Smooth muscle cell (in vitro differentiated cells): ENCODE data around the gene STYK1. TPM values are rescaled to one million over a fixed set of nuclear protein-coding genes. Genes with fewer than 3 reads are reported as not detected.

Source experiments
- DNase-seq: peaks from one replicate; lab custom pipeline; 2025; ENCODE audit not compliant: unreplicated experiment; lab: John Stamatoyannopoulos, UW
- H2AFZ ChIP-seq: fragments of 200-600 bp; sonication (generic); 2 replicates; pipeline ENCODE4 v1.6.0; 2016; ENCODE audit warnings: antibody characterized with exemption, low read depth, mild to moderate bottlenecking
- H3F3A ChIP-seq: fragments of 200-600 bp; sonication (generic); 2 replicates; pipeline ENCODE4 v1.6.0; 2017; ENCODE audit warnings: antibody characterized with exemption, low read depth
- H3K27ac ChIP-seq: fragments of 200-600 bp; sonication (generic); 2 replicates; pipeline ENCODE4 v1.5.1; 2016; ENCODE audit warnings: low read depth, mild to moderate bottlenecking
- H3K27me3 ChIP-seq: fragments of 200-600 bp; sonication (generic); 2 replicates; pipeline ENCODE4 v1.6.1; 2016; ENCODE audit warnings: low read depth, mild to moderate bottlenecking
- H3K36me3 ChIP-seq: fragments of 200-600 bp; sonication (generic); 2 replicates; pipeline ENCODE4 v1.5.1; 2016; ENCODE audit warnings: low read depth
- H3K4me1 ChIP-seq: fragments of 200-600 bp; sonication (generic); 2 replicates; pipeline ENCODE4 v1.5.1; 2016; ENCODE audit warnings: low read depth
- H3K4me2 ChIP-seq: fragments of 200-600 bp; sonication (generic); 2 replicates; pipeline ENCODE4 v1.6.0; 2016; ENCODE audit warnings: mild to moderate bottlenecking
- H3K4me3 ChIP-seq: fragments of 200-600 bp; sonication (generic); 2 replicates; pipeline ENCODE4 v1.5.1; 2016; ENCODE audit warnings: mild to moderate bottlenecking
- H3K79me2 ChIP-seq: fragments of 200-600 bp; sonication (generic); 2 replicates; pipeline ENCODE4 v1.6.0; 2016; ENCODE audit warnings: low read depth, mild to moderate bottlenecking
- H3K9ac ChIP-seq: fragments of 200-600 bp; sonication (generic); 2 replicates; pipeline ENCODE4 v1.6.0; 2016; ENCODE audit warnings: low read depth
- H3K9me3 ChIP-seq: fragments of 200-600 bp; sonication (generic); replicated peaks from 2 replicates; pipeline ENCODE4 v1.5.1; 2016; ENCODE audit warnings: low read depth
- H4K20me1 ChIP-seq: fragments of 200-600 bp; sonication (generic); 2 replicates; pipeline ENCODE4 v1.6.0; 2016; ENCODE audit warnings: low read depth
- CTCF ChIP-seq: fragments of 200-600 bp; sonication (generic); IDR thresholded peaks from 2 replicates; pipeline ENCODE4 v1.5.1; 2017; ENCODE audit warnings: borderline replicate concordance, mild to moderate bottlenecking, antibody characterized with exemption; ENCODE audit not compliant: insufficient read depth, poor library complexity, severe bottlenecking
- WGBS: methylation state at CpG from one replicate; pipeline ENCODE4 v1.1.7; 2016; ENCODE audit warnings: low lambda C conversion rate; 5-methylcytosine and 5-hydroxymethylcytosine counted together
- polyA plus RNA-seq: library from polyadenylated mRNA; unstranded; fragments of >200 nt; fragmentation: Nextera tagmentation; extraction: Ambion mirVana; gene quantifications from 2 replicates; pipeline ENCODE4 v1.2.1, GENCODE V29; 2016
- total RNA-seq: library from RNA; depleted of rRNA; stranded (reverse); fragments of >200 nt; gene quantifications from 2 replicates; pipeline ENCODE4 v1.2.3, GENCODE V29; 2014

STYK1 gene
- total and polyA plus RNA-seq, 2 experiments from 2014 or later, result 0.24 to 1.2 TPM

GRCh38 chr12:10610188-10610587 is 63.7 kb downstream of the STYK1 start:
- no peaks in the 10 kb centered on the region for H3K9me3 ChIP-seq
- H3K4me3 ChIP-seq, result no peak overlapping the region
- DNase-seq, result no peak
- TF ChIP-seq CTCF, result no peak
- H3K79me2 ChIP-seq, result peaks cover 20% of the 10 kb centered on the region
- H3K27ac ChIP-seq, result no peak overlapping the region
- H3F3A ChIP-seq, result no peaks in the 10 kb centered on the region
- no peaks in the 10 kb centered on the region for H3K27me3 ChIP-seq
- no peak overlapping the region for H2AFZ ChIP-seq
- H3K9ac ChIP-seq, result no peak overlapping the region
- 95% methylated on average over 3 of the region's 3 CpGs for WGBS
- H4K20me1 ChIP-seq, result no peaks in the 10 kb centered on the region
- no peak overlapping the region for H3K4me2 ChIP-seq
- peaks cover 16% of the 10 kb centered on the region for H3K4me1 ChIP-seq
- peaks cover 15% of the 10 kb centered on the region for H3K36me3 ChIP-seq

- Histone ChIP-seq H3K4me1 (peaks cover 10% of the 10 kb centered on the region), H3K27me3 (no peaks in the 10 kb centered on the region), H3K36me3 (peaks cover 15% of the 10 kb centered on the region), H3K9me3 (no peaks in the 10 kb centered on the region), H3K27ac (no peak overlapping the region), H3K4me3 (no peak overlapping the region), H3K79me2 (peaks cover 16% of the 10 kb centered on the region), H4K20me1 (no peaks in the 10 kb centered on the region), H2AFZ (no peak overlapping the region), H3F3A (no peaks in the 10 kb centered on the region), H3K4me2 (no peak overlapping the region), H3K9ac (no peak overlapping the region)
- DNase-seq, result no peak
- WGBS, result 94% methylated on average over 3 of the region's 3 CpGs
- peak; percentile 20 for TF ChIP-seq CTCF
Observed at GRCh38 chr12:10607885-10608458, 65.9 kb downstream of the STYK1 start.

- H3K79me2 ChIP-seq, result no peaks in the 10 kb centered on the region
- no peaks in the 10 kb centered on the region for H3K27me3 ChIP-seq
- no peaks in the 10 kb centered on the region for H4K20me1 ChIP-seq
- H3F3A ChIP-seq, result no peaks in the 10 kb centered on the region
- no peaks in the 10 kb centered on the region for H3K9me3 ChIP-seq
- H3K27ac ChIP-seq, result no peak overlapping the region
- no peak for TF ChIP-seq CTCF
- no peaks in the 10 kb centered on the region for H3K36me3 ChIP-seq
- no peaks in the 10 kb centered on the region for H3K4me1 ChIP-seq
- H3K4me2 ChIP-seq, result no peak overlapping the region
- no peak overlapping the region for H2AFZ ChIP-seq
- H3K9ac ChIP-seq, result no peak overlapping the region
- 98% methylated on average over 2 of the region's 2 CpGs for WGBS
- no peak for DNase-seq
- H3K4me3 ChIP-seq, result no peak overlapping the region
Observed at GRCh38 chr12:10601860-10602259, 72.0 kb downstream of the STYK1 start.

GRCh38 chr12:10600988-10601387 is 72.9 kb downstream of the STYK1 start:
- no peaks in the 10 kb centered on the region for H3K36me3 ChIP-seq
- H3K9me3 ChIP-seq, result no peaks in the 10 kb centered on the region
- no peak for TF ChIP-seq CTCF
- H3K4me1 ChIP-seq, result no peaks in the 10 kb centered on the region
- no peak overlapping the region for H3K27ac ChIP-seq
- H3K27me3 ChIP-seq, result no peaks in the 10 kb centered on the region
- DNase-seq, result no peak
- 95% methylated on average over 6 of the region's 6 CpGs for WGBS
- no peak overlapping the region for H3K9ac ChIP-seq
- H2AFZ ChIP-seq, result no peak overlapping the region
- no peak overlapping the region for H3K4me3 ChIP-seq
- H3K79me2 ChIP-seq, result no peaks in the 10 kb centered on the region
- H3F3A ChIP-seq, result no peaks in the 10 kb centered on the region
- no peaks in the 10 kb centered on the region for H4K20me1 ChIP-seq
- H3K4me2 ChIP-seq, result no peak overlapping the region
